ENCODE results near the gene ERLIN1. TPM values are rescaled to one million over a fixed set of nuclear protein-coding genes. Genes with fewer than 3 reads are reported as not detected.

Gene ERLIN1
- total RNA-seq, 1 donor from 2014 or later: 10.6 TPM

GRCh38 chr10:100174699-100175677, 10.8 kb downstream of the ERLIN1 start:
- no peak for DNase-seq (ENCODE audit: low spot score in 2 of 2)
- FAIRE-seq: no peak

DNA sequence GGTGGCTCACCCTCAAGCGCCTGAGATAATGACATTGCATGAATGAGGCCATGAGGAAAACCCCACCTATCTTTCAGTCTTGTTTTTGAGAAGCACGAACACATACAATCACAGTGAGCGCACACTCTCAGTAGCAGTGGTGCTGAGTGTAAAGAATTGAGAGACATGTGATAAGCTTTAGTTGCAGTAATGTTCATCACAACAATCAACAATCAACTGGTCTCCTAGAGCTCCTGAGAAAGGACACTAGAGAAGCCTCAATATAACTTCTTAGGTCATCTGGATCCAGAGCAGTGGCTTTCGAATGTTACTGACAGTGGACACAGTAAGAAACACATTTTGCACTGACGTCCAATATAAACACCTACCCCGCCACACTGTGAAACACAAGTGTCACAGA, 12.8 kb downstream of the ERLIN1 start:
- FAIRE-seq (no peak), DNase-seq (ENCODE audit: low spot score in 2 of 2) (no peak)

- FAIRE-seq: no peak
- DNase-seq (ENCODE audit: low spot score in 2 of 2): no peak
These were observed 13.5 kb downstream of the ERLIN1 start for GRCh38 chr10:100172349-100172748.

- DNase-seq (ENCODE audit: low spot score in 2 of 2): no peak
- no peak for FAIRE-seq
These were observed 17.6 kb downstream of the ERLIN1 start for GRCh38 chr10:100168313-100168643.

DNA sequence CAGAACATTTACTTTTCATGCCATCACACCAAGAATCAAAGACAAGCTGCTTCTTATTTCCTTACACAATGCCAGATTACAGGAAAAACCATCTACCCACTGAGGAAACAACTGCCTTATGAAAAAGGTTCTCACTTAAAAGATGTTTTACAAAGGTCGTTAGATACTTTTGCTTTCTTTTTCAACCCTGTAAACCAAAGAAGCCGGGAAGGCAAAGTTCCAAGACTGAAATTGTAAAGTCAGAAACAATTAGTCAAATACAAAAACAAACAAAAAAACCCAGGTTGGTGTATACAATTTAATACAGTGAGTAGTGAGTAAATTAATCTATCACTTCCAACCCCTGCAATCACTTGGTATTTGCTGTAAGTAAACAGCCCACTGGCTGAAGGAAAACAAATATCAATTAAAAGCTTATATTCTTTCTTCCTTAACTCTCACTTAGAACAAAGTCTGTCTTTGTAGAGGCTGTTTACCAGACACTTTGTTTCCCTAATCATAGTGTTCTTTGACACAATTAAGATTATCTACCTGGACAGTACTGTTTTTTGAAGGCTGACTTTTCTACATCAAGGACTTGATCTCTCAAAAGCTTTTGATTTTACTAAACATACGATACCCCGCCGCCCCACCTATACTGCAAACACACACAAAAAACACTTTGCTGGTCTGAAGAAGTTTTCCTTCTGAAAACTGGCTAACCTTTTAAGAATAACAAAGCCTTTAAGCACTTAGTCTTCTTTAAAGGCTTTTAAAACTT, 18.1 kb downstream of the ERLIN1 start:
- no peak for FAIRE-seq
- DNase-seq (ENCODE audit: low spot score in 2 of 2): no peak

DNA sequence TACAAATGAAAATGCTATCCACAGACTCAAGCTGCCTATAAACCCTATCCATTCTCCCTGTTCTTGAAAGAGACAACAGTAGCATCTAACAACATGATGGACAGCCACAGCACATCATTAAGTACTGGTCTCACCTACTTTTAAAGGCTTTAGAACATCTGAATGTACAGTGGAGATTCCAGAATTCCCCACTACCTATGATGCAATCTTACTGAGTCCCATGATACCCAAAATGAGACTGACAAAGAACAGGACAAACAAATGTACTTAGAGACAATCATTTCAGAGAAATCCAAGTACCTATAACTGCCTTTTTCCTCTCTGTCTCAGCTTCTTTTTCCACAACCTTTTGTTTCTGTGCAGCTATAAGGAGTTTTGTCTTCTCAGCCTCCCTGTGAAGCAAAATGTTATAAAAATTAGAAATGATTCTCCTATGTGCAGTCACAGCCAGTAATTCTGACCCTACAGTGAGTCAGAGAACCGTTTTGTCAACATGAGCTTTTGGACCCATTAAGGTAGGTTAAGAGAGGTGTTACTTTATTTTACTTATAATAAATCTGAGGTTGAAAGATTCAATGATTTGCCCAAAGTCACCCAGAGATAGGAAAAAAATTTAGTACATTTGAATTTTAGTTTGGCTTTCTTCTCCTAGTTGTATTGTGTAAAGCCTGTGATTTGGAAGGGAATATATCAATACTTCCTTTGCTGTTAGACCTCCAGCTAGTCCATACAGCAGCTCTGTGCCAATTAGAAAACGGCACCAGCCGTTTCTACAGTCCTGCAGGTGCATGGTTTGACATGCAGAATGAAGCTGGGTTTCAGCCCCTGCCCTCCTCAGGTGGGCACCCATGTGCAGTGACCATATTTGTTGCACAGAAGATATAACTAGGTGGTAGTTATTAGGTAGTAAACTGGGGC, 21.9 kb downstream of the ERLIN1 start:
- no peak for FAIRE-seq
- DNase-seq (ENCODE audit: low spot score in 2 of 2): no peak

DNA sequence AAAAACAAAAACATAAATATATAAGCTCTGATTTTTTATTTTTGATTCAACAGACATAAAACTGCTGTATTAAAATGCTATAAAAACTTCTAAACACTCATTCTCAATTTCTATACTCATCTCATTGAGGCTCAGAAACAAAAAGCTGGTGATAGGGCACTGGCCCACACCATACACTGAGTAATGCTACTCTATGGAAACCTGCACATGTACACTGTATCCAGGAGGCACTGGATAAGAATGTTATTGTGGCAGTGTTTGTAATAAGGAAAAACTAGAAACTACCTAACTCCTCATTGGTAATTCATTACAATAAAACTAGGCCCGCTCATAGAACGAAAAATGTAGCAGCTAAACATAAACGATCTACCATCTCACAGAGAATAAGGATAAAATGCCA, 23.1 kb downstream of the ERLIN1 start:
- DNase-seq (ENCODE audit: low spot score in 2 of 2): no peak

GRCh38 chr10:100158044-100158805, 27.6 kb downstream of the ERLIN1 start:
- no peak for DNase-seq (ENCODE audit: low spot score in 2 of 2)
- no peak for FAIRE-seq

More for the DNA sequence above, 23.1 kb downstream of the ERLIN1 start:
- FAIRE-seq: no peak

DNA sequence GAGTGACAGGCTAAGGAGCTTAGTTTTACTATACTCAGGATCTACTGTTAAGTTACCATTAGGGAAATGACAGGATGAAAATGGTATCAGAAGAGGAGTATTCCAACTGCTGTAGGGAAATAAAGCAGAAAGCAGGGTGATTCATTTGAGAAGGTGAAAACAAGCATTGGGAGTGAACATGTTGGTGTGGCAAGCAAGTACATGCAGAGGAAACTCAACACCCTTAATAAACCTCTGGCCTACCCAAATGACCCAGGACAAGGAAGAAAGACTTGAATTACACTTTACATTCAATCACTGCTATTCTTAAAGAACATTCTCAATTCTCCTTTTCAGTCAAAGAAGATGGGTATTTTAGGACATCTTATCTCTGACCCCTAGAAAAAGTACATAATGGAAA, 28.7 kb downstream of the ERLIN1 start:
- DNase-seq (ENCODE audit: low spot score in 2 of 2) (no peak), FAIRE-seq (no peak)

DNA sequence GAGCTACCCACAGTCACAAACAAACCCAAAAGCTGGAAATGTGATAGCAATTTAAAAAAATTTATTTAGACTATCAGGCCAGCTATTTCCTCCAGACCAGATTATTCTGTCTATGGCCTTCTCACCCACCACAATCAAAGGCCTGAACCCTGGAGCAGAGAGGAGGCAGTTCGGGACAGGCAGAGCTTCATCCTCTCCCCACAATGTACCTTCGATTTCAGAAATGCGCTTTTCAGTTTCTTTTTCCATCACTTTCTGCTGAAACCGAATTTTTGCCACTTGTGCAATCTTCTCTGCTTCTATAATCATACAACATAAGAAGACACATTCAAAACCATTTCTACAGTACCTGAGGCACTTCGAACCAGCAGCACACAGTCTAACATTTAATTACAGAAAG, 29.9 kb downstream of the ERLIN1 start:
- FAIRE-seq: no peak
- DNase-seq (ENCODE audit: low spot score in 2 of 2): no peak

DNA sequence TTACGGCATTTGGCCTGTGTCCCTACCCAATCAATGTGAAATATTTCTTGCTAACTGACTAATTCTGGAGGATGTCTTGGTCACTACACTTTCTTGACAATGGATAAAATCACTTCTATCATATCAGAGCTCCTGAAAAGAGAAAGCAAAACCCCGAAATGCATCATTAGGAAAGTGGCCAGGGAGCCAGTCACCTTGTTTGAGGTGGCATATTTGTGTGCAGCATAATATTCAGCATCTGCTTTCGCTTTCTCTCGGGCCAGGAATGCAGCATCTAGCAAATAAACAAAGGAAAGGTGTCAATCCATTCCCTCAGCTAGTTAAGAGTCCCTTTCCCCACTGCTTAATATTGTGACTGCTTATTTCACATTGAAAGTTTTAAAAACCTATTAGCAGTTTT, 31.2 kb downstream of the ERLIN1 start:
- DNase-seq (ENCODE audit: low spot score in 2 of 2) (no peak), FAIRE-seq (no peak)

- DNase-seq (ENCODE audit: low spot score in 2 of 2): no peak
These were observed 32.5 kb downstream of the ERLIN1 start for GRCh38 chr10:100153239-100153825.

GRCh38 chr10:100151723-100152300, 34.0 kb downstream of the ERLIN1 start:
- DNase-seq (ENCODE audit: low spot score in 2 of 2): no peak
- FAIRE-seq: no peak

More at GRCh38 chr10:100153239-100153825, 32.5 kb downstream of the ERLIN1 start:
- no peak for FAIRE-seq

DNA sequence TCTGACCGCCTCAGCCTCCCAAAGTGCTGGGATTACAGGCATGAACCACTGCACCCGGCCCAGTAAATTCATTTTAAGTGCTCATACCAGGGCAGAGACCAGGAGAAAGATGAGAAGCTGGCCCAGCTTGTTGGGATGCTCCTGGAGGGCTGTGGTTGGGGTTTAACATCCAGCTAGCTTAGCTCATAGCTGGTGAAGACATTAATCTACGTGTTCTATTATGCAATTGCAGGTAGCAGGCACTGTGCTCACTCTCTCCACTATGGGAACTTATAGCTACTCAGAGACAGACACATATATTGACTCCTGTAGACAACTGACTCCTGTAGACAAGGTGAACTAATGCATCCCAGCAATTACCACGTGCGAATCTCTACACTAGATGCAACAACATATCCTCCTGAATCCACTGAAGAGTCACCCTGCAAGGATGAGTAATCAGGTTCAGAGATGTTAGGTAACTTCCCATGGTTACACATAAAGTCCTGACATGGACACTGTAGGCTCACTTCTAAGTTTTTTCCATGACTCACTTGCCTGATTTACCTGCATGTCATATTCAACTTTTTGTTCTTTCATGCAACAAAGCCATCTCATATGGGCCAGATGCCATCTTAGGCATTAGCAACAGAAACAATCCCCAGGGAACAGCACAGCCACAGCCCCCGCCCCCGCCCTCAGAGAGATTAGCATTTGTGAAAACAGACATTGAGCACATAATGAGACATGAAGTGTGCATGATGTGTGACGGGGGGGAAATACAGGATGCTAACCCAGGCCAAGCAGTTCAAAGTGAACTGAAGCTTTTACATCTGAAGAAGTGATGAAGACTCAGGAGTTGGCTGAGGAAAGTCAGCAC, 37.2 kb downstream of the ERLIN1 start:
- no peak for DNase-seq (ENCODE audit: low spot score in 2 of 2)
- no peak for FAIRE-seq

GRCh38 chr10:100146875-100147650, 38.8 kb downstream of the ERLIN1 start:
- DNase-seq (ENCODE audit: low spot score in 2 of 2): no peak
- no peak for FAIRE-seq

- no peak for FAIRE-seq
- DNase-seq (ENCODE audit: low spot score in 2 of 2): no peak
These were observed 39.4 kb downstream of the ERLIN1 start for GRCh38 chr10:100146398-100146797.

- DNase-seq (ENCODE audit: low spot score in 2 of 2): no peak
- no peak for FAIRE-seq
These were observed 42.1 kb downstream of the ERLIN1 start for GRCh38 chr10:100143756-100144155.
